Activated CD8-positive, alpha-beta memory T cell treated with anti-CD3 and anti-CD28 coated beads, Interleukin-2, amount 50 U/mL, for 1 hour (primary cell): ENCODE measurements around the gene SIGLEC7.
"Not testable (repeated sequence)": the region's sequence is repeated elsewhere in the genome, so short reads cannot be mapped to it uniquely, and the experiment has no call there.

Experiments
- DNase-seq: peaks from one replicate; pipeline ENCODE4 v3.0.0-alpha.2; 2020; ENCODE audit errors: extremely low read depth

The SIGLEC7 gene

DNA sequence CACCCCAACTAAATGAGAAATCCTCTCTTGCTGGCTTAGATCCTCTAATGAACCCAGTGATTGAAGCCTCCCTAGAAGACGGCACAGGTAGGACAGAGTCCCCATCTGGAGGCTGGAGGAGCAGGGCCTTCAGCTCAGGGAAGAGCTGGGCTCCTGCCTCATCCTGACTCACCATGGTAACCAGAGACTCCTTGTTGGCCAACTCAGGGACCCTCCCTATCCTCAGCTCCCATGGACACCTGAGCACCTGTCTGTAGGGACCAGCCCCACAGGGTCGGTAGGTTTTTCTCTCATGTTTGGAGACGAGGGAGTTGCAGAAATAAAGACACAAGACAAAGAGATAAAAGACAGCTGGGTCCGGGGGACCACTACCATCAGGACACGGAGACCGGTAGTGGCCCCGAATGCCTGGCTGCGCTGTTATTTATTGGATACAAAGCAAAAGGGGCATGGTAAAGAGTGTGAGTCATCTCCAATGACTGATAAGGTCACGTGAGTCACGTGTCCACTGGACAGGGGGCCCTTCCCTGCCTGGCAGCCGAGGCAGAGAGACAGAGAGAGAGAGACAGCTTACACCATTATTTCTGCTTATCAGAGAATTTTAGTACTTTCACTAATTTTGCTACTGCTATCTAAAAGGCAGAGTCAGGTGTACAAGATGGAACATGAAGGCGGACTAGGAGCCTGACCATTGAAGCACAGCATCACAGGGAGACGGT, 26.6 kb downstream of the SIGLEC7 start:
- DNase-seq = no peak

DNA sequence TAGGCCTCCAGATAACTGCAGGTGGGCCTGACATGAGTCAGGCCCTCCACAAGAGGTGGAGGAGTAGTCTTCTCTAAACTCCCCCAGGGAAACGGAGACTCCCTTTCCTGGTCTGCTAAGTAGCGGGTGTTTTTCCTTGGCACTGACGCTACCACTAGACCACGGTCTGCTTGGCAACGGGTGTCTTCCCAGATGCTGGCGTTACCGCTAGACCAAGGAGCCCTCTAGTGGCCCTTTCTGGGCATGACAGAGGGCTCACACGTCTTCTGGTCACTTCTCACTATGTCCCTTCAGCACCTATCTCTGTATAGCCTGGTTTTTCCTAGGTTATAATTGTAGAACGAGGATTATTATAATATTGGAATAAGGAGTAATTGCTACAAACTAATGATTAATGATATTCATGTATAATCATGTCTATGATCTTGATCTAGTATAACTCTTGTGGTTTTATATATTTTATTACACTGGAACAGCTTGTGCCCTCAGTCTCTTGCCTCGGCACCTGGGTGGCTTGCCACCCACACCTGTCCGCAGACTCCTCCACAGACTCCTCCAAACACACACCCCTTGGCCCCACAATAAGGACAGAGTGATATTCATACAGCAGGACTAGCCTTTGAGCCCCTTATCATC, 27.3 kb downstream of the SIGLEC7 start:
- DNase-seq = not testable (repeated sequence)

DNA sequence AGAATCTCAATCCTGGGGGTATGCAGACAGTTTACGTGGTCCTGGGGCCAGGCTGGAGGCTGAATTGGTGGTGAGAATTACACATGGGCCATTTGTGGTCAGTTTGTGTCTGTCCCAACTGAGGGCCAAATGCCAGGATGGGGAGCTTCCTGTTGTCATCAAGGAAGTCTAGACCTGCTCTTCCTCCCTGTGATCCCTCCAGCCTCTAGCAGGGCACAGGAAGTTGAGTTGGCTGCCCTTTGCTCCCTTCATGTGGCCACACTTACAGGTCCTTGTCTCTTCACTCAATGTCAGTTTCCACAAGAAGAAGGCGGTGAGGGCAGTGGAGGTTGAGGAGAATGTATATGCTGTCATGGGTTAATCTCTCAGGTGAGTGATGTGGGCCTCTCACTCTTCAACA, 30.1 kb downstream of the SIGLEC7 start:
- no peak for DNase-seq

DNA sequence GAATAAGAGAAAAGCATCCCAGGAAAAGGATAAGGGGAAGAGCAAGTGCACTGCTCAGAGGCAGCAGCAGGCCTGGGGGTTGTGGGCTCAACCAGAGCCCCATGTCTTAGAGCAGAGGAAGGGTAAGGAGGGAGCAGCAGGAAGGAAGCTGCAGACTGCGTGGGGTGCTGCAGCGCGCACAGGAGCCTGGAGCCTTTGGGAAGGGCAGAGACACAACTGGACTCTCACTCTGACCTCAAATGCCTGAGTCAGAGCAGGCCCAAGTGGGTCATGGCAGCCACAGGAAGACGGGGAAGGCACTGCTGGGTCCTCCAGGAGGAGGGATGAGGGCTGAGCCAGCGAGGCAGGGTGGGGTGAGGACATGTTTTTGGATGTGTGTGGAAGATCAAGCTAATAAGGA, 31.6 kb downstream of the SIGLEC7 start:
- DNase-seq = no peak

DNA sequence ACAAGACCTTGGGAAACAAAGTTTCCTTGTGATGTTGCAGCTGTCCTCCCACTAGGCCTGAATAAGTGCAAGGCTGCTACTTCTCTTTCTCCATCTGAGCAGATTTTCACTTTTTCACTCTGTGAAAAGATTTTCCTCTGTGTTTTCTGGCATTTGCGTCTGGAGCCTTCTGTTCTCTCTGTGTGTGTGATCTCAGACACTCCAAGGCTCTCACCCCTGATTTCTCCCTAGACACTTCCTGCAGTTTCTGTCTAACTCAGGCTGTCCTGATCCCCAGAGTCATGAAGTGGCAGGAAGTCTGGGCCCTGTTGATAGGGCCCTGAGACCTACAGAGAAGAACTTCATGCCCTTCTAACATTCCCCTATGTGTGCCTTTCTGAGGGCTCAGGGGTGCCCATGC, 37.2 kb downstream of the SIGLEC7 start:
- DNase-seq = no peak

DNA sequence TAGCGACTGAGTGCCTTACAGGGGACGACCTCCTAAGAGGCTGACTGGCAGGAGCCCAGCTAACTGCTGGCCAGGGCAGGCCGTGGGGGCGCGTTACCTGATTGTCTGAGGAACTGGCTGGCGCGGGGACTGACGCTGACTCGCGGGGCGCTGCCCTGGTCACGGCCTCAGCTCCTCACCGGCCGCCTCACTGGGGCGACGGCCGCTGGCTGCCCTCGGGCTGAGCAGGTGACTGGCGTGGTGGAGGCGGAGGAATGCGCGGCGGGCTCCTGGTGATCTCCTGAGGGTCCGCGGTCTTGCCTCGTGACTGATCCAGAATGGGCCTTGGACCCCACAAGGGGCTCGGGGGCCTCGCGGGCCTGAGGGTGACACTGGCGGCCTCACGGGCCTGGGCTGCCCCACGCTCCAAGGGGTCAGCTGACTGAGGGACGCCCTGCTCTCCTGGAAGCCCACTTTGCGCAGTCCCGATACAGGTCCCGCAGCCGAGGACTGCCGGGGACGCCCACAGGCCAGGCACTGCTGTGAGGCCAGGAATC, 39.3 kb downstream of the SIGLEC7 start:
- DNase-seq = no peak

DNA sequence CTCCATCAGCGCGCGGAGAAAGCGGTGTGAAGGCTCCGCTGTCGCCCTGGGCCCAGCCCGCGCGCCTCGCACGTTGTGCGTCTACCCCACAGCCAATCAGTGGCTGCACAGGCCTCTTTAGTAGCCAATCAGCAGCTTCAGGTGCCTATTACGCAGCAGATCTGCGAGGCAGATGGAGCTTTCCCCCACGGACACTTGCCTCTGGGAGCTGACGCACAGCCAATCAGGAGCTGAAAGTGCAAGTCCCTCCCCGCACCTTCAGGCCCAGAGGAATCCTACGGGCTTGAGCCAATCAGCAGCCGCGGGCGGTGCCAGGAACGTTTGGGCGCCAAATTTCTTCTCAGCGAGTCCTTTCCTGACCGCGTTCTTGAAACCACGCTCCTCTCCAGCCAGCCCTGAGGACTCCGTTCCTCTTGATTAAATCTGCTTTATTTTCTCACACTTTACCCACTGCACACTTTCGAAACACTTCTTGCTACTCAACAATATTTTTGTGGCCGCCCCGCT, 39.9 kb downstream of the SIGLEC7 start:
- no peak for DNase-seq

DNA sequence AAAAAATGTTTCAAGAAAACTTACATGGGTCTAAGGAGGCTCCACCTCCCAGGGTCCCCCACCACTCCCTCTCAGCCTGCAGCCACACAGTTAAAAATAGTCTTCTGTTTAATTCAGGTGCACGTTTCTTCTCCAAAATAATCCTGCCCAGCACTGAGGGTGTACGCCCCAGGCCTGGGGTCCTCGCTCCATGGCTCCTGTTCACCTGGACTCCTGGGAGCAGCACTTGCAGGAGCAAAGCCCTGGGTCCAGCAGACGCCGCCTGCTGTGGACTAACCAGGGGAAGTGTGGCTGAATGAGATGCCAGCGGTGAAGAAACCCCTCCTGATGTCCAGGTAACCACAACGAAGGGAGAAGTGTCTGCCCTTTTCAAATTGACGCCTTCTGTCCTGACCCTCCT, 41.5 kb downstream of the SIGLEC7 start:
- DNase-seq = no peak

DNA sequence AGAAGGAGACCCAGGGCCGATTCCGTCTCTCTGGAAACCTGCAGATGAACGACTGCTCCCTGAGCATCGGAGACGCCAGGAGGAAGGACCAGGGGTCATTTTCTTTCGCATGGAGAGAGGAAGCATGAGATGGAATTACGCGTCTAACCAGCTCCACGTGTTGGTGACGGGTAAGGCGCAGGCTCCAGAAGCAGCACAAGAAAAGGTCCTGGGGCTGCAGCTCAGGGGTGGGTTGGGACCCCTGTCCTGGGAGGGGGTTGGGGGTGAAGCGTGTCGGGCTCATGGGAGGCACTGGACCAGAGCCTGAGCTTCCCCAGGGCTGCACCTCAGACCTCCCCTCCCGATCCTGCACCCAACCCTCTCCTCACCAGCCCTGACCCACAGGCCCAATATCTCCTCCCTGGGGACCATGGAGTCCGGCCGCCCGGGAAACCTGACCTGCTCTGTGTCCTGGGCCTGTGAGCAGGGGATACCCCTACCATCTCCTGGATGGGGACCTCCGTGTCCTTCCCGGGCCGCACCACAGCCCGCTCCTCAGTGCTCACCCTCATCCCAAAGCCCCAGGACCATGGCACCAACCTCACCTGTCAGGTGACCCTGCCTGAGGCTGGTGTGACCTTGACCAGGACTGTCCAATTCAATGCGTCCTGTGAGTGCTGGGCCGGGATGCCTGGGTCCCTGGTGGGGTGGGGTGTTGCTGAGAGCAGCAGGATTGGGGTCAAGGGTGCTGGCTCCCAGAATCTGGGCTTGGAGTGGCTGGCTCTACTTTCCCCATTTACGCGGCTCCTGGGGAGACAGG, 43.2 kb downstream of the SIGLEC7 start:
- no peak for DNase-seq

DNA sequence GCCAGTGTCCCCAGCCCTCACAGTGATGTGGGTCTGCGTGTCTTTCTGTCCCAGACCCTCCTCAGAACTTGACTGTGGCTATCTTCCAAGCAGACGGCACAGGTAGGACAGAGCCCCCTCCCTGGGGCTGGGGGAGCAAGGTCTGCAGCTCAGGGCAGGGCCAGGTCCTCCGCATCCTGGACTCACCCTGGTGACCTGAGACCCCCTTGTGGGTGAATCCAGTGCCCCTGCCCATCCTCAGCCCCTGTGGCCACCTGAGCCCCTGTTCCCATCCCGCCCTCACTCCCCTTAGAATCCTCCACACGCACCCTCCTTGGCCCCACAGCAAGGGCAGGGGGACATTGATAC, 43.7 kb downstream of the SIGLEC7 start:
- DNase-seq = no peak

DNA sequence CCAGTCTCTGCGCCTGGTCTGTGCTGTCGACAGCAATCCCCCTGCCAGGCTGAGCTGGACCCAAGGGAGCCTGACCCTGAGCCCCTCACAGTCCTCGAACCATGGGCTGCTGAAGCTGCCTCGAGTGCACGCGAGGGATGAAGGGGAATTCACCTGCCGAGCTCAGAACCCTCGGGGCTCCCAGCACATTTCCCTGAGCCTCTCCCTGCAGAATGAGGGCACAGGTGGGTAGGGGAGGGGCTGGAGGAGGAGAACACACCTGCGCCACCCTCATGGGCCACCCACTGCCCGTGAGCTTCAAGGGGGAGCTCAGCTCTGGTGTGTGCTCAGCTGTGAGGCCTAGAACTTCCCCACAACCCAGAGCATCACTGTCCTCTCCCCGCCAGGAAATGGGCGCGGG, 44.2 kb downstream of the SIGLEC7 start:
- DNase-seq = no peak

DNA sequence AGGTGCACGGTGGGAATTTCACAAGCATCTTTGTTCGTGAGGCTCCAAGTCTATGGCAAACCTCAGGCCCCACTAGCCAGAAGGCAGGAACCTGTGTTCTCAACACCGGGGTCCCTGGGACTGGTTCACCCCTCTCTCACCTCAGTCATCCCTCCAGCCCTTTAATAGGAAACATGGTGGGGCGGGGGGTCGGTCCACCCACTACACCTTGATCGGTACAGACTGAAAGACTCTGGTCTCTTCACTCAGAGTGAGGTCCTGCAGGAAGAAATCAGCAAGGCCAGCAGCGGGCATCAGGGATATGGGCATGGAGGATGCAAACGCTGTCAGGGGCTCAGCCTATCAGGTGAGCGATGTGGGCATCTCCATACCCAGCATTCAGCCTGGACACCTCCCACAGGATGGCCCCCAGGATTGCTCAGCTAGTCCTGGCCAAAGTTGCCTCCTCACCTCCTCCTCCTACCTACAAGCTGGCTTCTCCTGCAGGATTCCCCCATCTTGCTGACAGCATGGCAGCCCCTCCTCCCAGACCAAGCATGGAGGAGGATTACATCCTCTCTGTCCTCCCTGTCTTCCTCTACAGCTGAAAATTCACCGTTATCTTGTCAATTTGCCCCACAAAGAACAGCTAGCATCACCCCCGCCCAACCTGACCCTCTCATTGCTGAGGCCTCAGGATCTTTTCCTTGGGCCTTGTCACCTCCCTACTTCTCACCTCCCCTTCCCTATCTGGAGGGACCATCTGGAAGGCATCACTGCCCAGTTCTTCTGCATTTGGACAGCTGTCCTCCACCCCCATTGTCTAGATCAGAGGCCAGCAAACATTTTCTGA, 45.5 kb downstream of the SIGLEC7 start:
- no peak for DNase-seq

DNA sequence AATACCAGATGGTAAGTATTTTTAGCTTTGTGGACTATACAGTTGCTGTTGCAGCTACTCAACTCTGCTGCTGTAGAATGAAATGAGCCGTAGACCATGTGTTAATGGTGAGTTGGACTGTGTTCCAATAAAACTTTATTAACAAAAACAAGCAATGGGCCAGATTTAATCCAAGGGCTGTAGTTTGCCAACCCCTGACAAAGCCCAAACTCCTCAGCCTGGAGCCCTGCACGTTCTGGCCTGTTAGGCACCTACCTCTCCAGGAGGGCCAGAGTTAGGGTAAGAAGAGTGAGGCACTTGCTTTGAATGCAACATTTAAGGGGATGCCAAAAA, 46.1 kb downstream of the SIGLEC7 start:
- no peak for DNase-seq

DNA sequence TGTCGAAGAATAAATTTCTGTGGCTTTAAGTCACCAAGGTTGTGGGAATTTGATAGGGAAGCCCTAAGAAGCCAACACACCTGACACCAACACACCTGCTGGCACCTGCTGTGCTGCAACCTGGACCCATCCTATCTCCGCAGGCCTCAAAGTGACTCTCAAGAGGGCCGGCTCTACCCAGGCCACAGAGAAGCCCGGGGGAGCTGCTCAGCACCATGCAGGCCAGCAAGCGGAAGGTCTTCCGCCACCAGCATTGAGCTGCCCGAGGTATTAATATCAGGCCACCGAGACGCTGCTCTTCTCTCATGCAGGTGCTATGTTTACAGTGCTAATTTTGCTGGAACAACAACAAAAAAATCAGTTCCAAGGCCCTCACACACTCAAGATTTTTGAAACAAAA, 50.6 kb downstream of the SIGLEC7 start:
- no peak for DNase-seq

DNA sequence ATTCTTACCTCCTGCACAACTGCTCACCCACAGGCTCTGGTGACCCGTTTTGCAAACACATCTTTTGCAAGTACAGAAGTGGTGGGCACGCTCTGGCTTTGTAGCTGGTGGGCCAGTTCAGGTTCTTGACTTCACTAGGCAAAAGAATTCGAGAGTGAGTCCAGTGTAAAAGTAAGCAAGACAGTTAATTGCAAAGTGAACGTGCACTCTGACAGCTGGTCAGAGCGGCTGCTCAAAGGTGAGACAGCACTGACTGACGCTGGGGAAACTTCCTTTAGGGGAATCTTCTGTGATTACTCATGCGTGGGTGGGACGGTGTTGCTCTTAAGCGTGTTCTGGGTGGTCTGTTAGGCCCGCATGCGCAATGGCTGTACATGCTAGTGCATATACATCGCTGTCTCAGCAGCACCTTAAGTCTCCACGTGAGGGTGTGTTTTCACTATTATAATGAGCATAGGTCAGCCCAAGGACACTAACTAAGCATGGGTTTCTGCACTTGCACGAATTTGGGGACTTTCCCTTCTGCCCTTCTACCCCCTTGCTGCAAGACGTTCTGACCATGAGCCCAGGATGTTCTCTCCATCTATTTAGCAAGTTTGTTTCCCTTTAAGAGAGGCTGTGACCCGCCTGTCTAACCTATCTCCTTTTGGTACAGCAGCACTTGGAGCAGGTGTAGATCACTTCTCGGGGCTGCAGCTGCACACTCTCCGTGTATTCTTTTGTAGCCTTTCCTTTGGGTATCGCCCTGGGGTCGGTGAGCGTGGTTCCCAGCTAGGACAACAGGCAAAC, 52.6 kb downstream of the SIGLEC7 start:
- no peak for DNase-seq

DNA sequence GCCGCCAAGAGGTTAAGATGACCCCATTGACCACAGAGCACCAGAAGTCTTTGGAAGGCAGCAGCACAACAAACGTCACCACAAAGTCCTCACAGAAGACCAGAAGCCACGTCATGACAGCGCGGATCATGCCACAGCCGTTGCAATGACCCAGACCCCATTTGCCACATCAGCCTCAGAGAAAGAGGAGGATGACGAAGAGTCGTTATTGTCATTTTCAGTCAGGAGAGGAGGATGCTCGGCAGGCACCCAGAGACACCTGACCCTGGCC, 53.1 kb downstream of the SIGLEC7 start:
- DNase-seq = no peak

DNA sequence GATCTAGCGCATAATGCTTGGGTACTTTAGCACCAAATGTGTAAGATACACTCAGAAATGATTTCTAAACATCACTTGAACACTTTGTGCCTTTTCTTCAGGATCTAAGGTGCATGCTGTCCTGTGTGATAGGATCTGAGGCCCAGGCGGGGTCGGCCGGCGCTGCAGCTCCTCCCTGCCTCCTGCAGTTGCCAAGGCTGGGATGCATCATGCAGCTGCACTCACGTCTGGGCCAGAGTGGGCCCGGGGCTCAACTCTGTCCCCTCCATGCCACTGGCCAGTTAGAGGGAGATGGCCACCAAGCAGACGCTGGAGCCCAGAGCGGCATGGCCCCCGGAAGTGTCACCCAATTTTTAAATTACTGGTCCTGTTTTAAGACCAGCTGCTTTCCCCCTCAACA, 53.5 kb downstream of the SIGLEC7 start:
- no peak for DNase-seq

DNA sequence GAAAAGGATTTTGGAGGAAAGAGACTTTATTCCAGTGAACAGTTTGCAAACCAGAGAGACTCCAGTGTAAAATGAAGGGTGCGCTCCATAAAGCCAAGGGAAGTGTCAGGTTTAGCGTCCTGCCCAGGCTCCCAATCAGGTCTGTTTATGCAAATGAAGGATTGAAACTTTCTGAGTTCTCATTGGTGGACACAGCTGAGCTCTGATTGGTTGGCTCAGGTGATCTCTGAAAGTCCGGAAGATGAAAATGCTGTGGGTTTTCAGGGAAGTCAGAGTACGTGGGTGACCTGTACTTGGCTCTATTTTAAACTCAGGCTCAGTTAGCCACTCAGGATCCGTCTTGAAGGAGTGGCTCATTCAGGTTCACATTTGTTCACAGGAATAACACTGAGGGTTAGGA, 54.1 kb downstream of the SIGLEC7 start:
- no peak for DNase-seq

DNA sequence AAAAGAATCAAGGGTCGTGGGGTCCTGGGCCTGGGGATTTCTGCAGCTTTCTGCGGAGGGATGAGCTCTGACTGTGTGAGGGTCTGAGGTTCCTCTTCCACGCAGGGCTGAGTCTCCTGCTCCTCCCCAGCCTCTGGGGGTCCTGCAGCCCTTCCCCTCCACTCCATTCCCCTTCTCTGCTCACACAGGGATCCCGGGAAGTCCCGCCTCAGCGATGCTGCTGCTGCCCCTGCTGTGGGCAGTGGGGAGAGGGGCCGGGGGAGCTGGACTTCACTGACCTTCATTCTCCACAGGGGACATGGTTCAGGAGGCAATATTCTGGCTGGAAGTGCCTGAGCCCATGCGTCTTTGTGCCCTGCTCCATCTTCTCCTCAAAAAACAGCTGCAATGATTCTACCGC, 56.5 kb downstream of the SIGLEC7 start:
- DNase-seq = no peak

DNA sequence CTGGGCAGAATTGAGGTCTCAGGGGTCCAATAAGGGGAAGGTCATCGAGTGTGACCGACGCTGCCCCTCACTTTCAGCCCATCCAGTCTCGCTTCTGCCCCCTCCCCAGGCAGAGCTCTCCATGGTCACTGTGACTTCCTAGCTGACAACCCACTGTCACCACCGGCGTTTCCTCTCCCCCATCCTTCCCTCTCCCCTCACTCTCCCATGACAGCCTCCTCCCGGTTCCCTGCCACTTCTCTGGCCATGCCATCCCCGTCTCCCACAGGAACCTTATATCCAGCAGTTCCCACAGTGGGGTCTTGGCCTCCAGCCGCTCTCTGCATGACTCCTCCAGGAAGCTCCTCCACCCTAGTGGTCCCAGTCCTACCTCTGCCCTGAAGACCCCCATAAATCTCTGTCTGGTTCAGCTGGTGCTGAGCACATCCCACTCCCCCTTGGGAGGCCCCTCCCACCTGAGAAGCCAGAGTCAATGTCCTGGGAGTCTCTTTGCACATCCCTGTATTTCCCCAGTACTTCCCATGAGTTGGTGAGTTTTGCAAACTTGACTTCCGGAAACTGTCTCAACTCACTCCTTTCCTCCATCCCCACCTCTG, 58.1 kb downstream of the SIGLEC7 start:
- DNase-seq = no peak

DNA sequence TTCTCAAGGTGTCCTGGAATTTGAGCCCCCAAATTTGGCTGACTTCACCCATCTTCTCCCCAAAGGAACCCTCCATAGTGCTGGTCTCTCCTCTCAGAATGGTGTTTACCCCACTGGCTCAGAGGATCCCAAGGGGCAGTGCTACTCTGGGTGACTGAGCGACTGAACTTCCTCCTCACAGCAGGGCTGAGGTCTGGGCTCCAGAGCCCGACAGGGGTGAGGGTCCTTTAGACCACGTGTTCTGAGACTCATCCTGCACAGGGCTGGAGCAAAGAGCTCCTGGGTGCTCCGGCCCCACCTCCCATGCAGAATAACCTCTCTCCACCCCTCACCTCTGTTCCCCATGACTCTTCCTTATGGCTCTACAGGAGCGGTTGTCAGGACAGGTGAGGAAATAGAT, 59.6 kb downstream of the SIGLEC7 start:
- no peak for DNase-seq
